HEK293 (cell line): ENCODE data around the gene GALNT1.

Experiments
- MEIS1 ChIP-seq: sonication (generic); formaldehyde crosslinking; IDR thresholded peaks from 2 replicates; pipeline ENCODE4 v1.8.1; 2022; ENCODE audit warnings: missing genetic modification reagents, mild to moderate bottlenecking, borderline replicate concordance
- PRDM4 ChIP-seq: fragments of 450-650 bp; formaldehyde crosslinking; IDR thresholded peaks from 2 replicates; pipeline ENCODE4 v1.5.1; 2017; ENCODE audit warnings: missing biosample characterization, missing genetic modification characterization
- TCF7L2 ChIP-seq: IDR thresholded peaks from 2 replicates; pipeline ENCODE4 v1.6.1; 2011; ENCODE audit warnings: low read depth, mild to moderate bottlenecking, inconsistent platforms, low read length, moderate library complexity, borderline replicate concordance
- TRIM28 ChIP-seq: IDR thresholded peaks from 2 replicates; pipeline ENCODE4 v1.6.1; 2011; ENCODE audit warnings: low read length, control low read depth, borderline replicate concordance
- YY1 ChIP-seq: fragments of 450-650 bp; formaldehyde crosslinking; IDR thresholded peaks from 2 replicates; pipeline ENCODE4 v1.5.1; 2018; ENCODE audit warnings: missing biosample characterization, missing genetic modification characterization
- ZNF544 ChIP-seq: fragments of 450-650 bp; formaldehyde crosslinking; IDR thresholded peaks from 2 replicates; pipeline ENCODE4 v1.5.0; 2017; ENCODE audit warnings: missing biosample characterization, missing genetic modification characterization
- ZNF660 ChIP-seq: fragments of 450-650 bp; IDR thresholded peaks from 2 replicates; pipeline ENCODE4 v1.5.1; 2018; ENCODE audit warnings: missing biosample characterization, mild to moderate bottlenecking, missing genetic modification characterization
- ZNF76 ChIP-seq: fragments of 450-650 bp; formaldehyde crosslinking; IDR thresholded peaks from 2 replicates; pipeline ENCODE4; 2016; ENCODE audit warnings: low read depth, missing biosample characterization, missing genetic modification characterization, borderline replicate concordance
- ZNF792 ChIP-seq: fragments of 450-650 bp; formaldehyde crosslinking; IDR thresholded peaks from 2 replicates; pipeline ENCODE4 v1.5.1; 2016; ENCODE audit warnings: missing biosample characterization, missing genetic modification characterization
- TF ChIP-seq, protein P1 (sequence below): fragments of 450-650 bp; formaldehyde crosslinking; IDR thresholded peaks from 2 replicates; pipeline ENCODE4 v1.5.1; 2016; ENCODE audit warnings: missing biosample characterization, missing genetic modification characterization
- TF ChIP-seq, protein P2 (sequence below): fragments of 450-650 bp; formaldehyde crosslinking; IDR thresholded peaks from 2 replicates; pipeline ENCODE4 v1.5.1; 2016; ENCODE audit warnings: missing biosample characterization, missing genetic modification characterization

- TF ChIP-seq, protein P1, sequence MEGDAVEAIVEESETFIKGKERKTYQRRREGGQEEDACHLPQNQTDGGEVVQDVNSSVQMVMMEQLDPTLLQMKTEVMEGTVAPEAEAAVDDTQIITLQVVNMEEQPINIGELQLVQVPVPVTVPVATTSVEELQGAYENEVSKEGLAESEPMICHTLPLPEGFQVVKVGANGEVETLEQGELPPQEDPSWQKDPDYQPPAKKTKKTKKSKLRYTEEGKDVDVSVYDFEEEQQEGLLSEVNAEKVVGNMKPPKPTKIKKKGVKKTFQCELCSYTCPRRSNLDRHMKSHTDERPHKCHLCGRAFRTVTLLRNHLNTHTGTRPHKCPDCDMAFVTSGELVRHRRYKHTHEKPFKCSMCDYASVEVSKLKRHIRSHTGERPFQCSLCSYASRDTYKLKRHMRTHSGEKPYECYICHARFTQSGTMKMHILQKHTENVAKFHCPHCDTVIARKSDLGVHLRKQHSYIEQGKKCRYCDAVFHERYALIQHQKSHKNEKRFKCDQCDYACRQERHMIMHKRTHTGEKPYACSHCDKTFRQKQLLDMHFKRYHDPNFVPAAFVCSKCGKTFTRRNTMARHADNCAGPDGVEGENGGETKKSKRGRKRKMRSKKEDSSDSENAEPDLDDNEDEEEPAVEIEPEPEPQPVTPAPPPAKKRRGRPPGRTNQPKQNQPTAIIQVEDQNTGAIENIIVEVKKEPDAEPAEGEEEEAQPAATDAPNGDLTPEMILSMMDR (tag by site-specific recombination), result no peak
- no peak for TF ChIP-seq MEIS1 (CRISPR knock-in tag)
- TF ChIP-seq TCF7L2, result no peak
- no peak for TF ChIP-seq ZNF660 (tag by site-specific recombination)
- TF ChIP-seq YY1 (tag by site-specific recombination), result no peak
- no peak for TF ChIP-seq TRIM28
- no peak for TF ChIP-seq ZNF792
- TF ChIP-seq PRDM4 (tag by site-specific recombination), result no peak
- TF ChIP-seq ZNF544 (tag by site-specific recombination), result no peak
- TF ChIP-seq, protein P2, sequence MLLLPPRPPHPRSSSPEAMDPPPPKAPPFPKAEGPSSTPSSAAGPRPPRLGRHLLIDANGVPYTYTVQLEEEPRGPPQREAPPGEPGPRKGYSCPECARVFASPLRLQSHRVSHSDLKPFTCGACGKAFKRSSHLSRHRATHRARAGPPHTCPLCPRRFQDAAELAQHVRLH, result no peak
- TF ChIP-seq ZNF76 (tag by site-specific recombination), result no peak
Observed at GRCh38 chr18:35692866-35693265, 111.3 kb downstream of the GALNT1 start.
